HFF-Myc (cell line): ENCODE data around the gene PCDH15.
"Not testable (repeated sequence)": the region's sequence is repeated elsewhere in the genome, so short reads cannot be mapped to it uniquely, and the experiment has no call there.

Experiments
- DNase-seq: peaks from one replicate; pipeline ENCODE4 v3.0.0-alpha.2; 2011; ENCODE audit warnings: low read depth; ENCODE audit errors: extremely low read depth
- H3K4me3 ChIP-seq: replicated peaks from 2 replicates; pipeline ENCODE4 v1.5.1; 2011; ENCODE audit warnings: low read depth, mild to moderate bottlenecking, control low read depth, low read length
- CTCF ChIP-seq: IDR thresholded peaks from 2 replicates; pipeline ENCODE4 v1.5.1; 2012; ENCODE audit warnings: mild to moderate bottlenecking, low read depth, low read length, control low read depth; ENCODE audit errors: missing control alignments

The PCDH15 gene

GRCh38 chr10:53955091-53955490 lies 845.9 kb downstream of the PCDH15 start:
- no peak for DNase-seq
- no peak overlapping the region for H3K4me3 ChIP-seq
- no peak for TF ChIP-seq CTCF

GRCh38 chr10:53952698-53953630 lies 848.1 kb downstream of the PCDH15 start:
- DNase-seq, result no peak
- H3K4me3 ChIP-seq, result no peak overlapping the region
- no peak for TF ChIP-seq CTCF

GRCh38 chr10:53939654-53940053 lies 861.4 kb downstream of the PCDH15 start:
- no peak for TF ChIP-seq CTCF
- no peak for DNase-seq
- H3K4me3 ChIP-seq, result no peak overlapping the region

- no peak for DNase-seq
- no peak overlapping the region for H3K4me3 ChIP-seq
- no peak for TF ChIP-seq CTCF
Observed at GRCh38 chr10:53930648-53931047, 870.4 kb downstream of the PCDH15 start.

- not testable (repeated sequence) for DNase-seq, H3K4me3 ChIP-seq
Observed at GRCh38 chr10:53924051-53924700, 876.9 kb downstream of the PCDH15 start.

GRCh38 chr10:53918755-53919154 lies 882.3 kb downstream of the PCDH15 start:
- no peak for DNase-seq
- H3K4me3 ChIP-seq, result no peak overlapping the region
- TF ChIP-seq CTCF, result no peak

- H3K4me3 ChIP-seq, result no peak overlapping the region
- DNase-seq, result no peak
- no peak for TF ChIP-seq CTCF
Observed at GRCh38 chr10:53909791-53910190, 891.2 kb downstream of the PCDH15 start.
